Panc1 (cell line): ENCODE measurements around the gene HOMER1.
"Not testable (repeated sequence)": the region's sequence is repeated elsewhere in the genome, so short reads cannot be mapped to it uniquely, and the experiment has no call there.

ENCODE experiments used
- CTCF ChIP-seq: fragments of 450-650 bp; IDR thresholded peaks from 2 replicates; pipeline ENCODE4 v1.5.1; 2017; ENCODE audit warnings: mild to moderate bottlenecking
- POLR2AphosphoS5 ChIP-seq: IDR thresholded peaks from 2 replicates; pipeline ENCODE4 v1.6.1; 2012; ENCODE audit warnings: mild to moderate bottlenecking, low read depth, low read length, moderate library complexity
- REST ChIP-seq, 2 experiments: IDR thresholded peaks; 2 replicates each; pipeline ENCODE4 v1.6.1; 2011 to 2012; ENCODE audit warnings: low read depth in 2 of 2, control low read depth in 1 of 2, low read length in 1 of 2, mild to moderate bottlenecking in 1 of 2, moderate library complexity in 1 of 2; ENCODE audit not compliant: insufficient read depth in 1 of 2
- SIN3A ChIP-seq: IDR thresholded peaks from 2 replicates; pipeline ENCODE4 v1.6.1; 2012; ENCODE audit warnings: low read depth, mild to moderate bottlenecking, low read length, moderate library complexity, borderline replicate concordance; ENCODE audit not compliant: insufficient read depth
- TCF7L2 ChIP-seq: IDR thresholded peaks from 2 replicates; pipeline ENCODE4 v1.6.1; 2011; ENCODE audit warnings: mild to moderate bottlenecking, low read depth, low read length, inconsistent platforms

- TF ChIP-seq CTCF; REST (IDR thresholded peaks at IDR 0.05; ENCODE audit: insufficient read depth in 1 of 2, low read depth in 2 of 2, low read length in 1 of 2); POLR2AphosphoS5; SIN3A; TCF7L2: not testable (repeated sequence)
Observed at GRCh38 chr5:79516331-79516730, 2.4 kb upstream of the HOMER1 start.
